GM18858 (cell line): Measurements from ENCODE around the gene CAB39.

Source experiments
- ATAC-seq: cut with Tn5 transposase; IDR thresholded peaks from one replicate; pipeline ENCODE4 v1.9.1; 2021; ENCODE audit not compliant: unreplicated experiment

The CAB39 gene

GRCh38 chr2:230748087-230748486 is 35.4 kb downstream of the CAB39 start:
- no peak for ATAC-seq

- ATAC-seq, result no peak
Observed at GRCh38 chr2:230749111-230749510, 36.5 kb downstream of the CAB39 start.

DNA sequence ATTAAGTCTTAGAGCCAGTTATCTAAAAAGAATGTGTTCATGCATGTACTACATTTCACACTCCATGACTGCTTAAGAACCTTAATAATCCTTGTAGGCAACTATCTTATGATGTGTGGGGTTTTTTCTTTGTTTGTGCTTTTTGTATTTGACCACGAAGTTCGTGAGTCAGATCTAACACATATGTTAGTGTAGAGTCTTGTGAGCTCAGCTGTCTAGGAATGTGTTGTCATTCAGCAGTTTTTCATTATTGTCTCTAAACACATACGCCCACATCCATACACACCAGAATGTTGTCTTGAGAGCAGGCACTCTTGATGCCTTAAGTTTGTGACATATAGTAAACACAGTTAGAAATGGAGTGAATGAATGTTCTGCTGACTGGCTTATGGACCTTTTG is 38.4 kb downstream of the CAB39 start:
- peak; percentile 62 for ATAC-seq

GRCh38 chr2:230754200-230754599 is 41.6 kb downstream of the CAB39 start:
- ATAC-seq, result no peak

GRCh38 chr2:230757476-230757875 is 44.8 kb downstream of the CAB39 start:
- no peak for ATAC-seq

GRCh38 chr2:230758566-230759480 is 46.2 kb downstream of the CAB39 start:
- ATAC-seq, result no peak

DNA sequence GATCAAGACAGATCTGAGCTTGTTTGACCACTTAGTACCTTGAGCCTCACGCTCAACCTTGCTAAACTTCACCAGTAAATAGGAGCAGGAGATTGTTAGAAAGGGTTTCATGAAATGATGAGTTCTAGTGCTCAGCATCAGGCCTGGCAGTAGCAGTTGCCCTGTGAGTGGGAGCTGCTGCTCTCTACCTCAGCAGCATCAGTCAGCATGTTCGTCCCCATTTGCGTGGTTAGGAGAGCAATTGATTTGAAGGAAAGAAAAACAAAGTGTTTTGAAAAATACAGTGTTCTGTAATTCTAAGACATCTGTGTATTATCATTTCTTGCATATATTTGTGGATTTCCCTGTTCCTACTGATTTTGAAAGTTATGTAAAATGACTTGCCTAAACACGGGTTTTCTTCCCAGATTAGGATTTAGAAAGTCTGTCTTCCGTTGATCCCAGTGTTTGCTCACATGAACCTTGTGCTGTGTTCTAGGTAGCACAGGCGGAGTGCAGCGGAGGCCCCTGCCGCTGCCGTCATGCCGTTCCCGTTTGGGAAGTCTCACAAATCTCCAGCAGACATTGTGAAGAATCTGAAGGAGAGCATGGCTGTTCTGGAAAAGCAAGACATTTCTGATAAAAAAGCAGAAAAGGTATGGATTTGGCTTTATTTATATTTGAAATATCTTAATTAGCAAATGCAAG is 47.0 kb downstream of the CAB39 start:
- ATAC-seq, result no peak

DNA sequence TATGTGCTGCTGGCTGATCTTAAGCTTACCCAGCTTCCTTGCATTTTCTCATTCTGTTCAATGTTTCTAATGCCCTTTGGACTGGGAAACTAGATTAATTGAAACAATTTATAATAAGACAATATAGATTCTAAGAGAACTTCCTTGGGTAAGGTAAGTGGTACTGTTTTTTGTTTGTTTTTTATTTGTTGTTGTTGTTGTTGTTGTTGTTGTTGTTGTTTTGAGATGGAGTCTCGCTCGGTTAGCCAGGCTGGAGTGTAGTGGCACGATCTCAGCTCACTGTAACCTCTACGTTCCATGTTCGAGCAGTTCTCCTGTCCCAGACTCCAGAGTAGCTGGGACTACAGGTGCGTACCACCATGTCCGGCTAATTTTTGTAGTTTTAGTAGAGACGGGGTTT is 49.1 kb downstream of the CAB39 start:
- no peak for ATAC-seq

DNA sequence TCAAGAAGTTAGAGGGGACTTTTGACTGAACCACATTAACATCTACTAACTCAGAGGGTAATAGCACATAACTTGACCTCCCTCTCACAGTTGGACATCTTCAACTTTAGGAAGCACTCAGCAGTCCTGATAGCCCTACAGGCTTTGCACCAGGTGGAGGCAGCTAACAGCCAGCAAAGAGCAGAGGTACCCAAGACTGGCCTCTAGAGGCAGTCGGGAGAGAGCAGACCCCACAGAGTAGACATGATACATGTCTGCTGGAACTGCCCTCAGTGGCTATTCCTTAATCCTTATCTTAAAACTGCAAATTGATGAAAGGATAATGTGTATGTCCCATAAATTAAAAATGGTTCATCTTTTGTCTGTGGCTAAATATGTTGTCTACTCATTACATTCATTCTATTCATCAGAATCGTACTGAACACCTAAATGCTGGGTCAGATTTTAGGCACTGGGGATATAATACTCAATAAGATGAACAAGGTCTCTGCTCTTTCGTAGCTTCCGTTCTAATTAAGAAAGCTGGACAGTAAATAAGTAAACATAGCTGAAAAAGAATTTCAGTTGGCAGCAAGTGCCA is 49.8 kb downstream of the CAB39 start:
- ATAC-seq, result peak; percentile 63

DNA sequence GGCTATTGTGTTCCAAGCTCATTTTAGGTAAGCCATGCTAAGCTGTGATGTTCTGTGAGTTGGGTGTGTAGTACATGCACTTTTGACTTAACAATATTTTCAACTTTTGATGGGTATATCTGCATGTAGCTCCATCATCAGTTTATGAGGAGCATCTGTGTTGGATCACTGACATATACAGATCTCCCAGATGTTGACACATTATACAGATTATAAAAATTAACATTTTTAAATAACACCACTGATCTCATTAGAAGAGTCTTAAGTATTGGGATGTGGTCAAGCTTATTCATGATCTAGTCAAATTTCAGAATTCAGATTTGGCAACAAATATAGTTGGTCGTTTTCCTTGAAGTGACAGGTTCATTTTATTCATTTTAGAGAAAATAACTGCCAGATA is 51.7 kb downstream of the CAB39 start:
- no peak for ATAC-seq

DNA sequence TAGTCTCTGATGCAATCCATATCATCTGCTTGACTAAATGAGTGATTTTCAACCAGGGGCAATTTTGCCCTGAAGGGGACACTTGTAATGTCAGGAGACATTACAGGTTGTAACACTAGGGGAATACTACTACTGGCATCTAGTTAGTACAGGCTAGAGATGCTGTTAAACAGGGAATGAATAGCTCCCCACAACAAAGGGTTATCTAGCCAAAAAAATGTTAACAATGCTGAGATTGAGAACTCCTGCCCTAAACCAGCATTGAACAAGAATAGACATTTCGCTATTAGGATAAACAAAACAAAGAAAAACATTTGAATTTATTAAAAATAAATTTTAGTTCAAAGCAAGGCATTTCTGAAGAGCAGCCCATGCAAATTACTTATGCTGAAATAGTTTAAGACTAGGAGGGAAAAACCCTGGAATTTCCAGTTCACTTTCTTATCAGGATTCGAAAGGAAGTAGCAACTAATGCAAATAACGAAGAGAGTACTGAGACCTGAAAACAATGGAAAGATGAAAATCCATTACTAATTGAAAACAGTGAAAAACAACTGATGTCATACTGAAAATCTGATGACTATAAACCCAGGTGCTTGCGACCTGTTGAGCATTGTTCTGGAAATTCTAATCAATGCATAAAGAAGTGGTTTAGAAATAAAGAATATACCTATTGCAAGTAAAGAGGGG is 53.1 kb downstream of the CAB39 start:
- ATAC-seq, result no peak

GRCh38 chr2:230767862-230768388 is 55.3 kb downstream of the CAB39 start:
- no peak for ATAC-seq

GRCh38 chr2:230770804-230771203 is 58.2 kb downstream of the CAB39 start:
- no peak for ATAC-seq

DNA sequence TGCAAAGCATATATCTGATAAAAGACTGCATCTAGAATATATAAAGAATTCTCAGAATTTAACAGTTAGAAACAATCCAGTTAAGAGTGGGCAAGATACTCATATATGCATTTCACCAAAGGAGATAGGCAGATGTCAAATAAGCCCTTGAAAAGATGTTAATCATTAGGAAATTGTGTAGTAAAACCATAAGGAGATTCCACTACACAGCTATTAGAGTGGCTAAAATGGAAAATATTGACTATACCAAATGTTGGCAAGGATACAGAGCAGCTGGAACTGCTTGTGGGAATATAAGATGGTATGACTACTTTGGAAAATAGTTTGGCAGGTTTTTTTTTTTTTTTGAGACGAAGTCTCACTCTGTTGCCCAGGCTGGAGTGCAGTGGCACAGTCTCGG is 59.5 kb downstream of the CAB39 start:
- ATAC-seq, result no peak

GRCh38 chr2:230773039-230773773 is 60.6 kb downstream of the CAB39 start:
- no peak for ATAC-seq

DNA sequence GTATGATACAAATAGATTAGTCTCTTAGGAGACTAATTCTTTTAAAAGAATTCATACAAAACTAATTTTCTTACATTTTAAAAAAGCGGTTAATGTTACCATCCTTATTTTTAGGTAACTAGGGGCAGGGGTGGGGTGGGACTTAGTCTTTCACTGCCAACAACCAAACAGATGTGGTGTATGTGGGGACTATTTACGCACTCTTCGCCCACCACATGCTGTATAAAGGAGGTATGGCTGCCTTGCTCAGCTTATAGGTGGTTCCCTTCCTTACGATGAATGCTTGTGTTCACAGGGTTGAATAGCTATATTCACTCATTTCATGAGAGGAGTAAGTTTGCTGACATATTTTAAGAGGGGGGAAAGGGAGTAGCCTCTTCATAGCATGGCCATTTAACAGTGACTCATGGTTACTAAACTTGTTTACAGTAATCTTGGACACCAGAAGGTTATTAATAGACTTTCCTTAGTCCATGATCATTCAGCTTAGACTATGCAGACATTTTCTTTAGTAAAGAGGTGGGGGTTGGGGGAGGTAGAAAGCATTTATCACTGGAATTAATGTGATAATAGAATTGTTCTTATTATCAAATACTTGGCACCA is 61.8 kb downstream of the CAB39 start:
- no peak for ATAC-seq

DNA sequence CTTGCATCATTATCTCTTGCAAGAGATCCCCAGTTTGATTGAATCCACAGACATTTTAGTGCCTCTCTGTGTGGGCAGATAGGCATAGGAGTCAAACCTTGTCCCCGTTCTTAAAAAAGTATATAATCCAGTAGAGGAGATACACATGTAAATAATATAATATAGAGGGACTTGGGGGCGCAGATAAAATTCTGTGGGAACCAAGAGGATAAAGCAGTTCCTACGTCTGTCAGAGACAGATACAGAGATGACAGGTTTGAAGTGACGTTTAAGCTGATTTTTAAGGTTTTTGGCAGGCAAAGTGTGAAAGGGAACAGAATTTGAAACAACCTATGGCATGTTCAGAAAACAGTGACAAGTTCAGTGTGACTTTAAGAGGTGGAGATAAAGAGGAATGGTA is 63.1 kb downstream of the CAB39 start:
- no peak for ATAC-seq

- ATAC-seq, result no peak
Observed at GRCh38 chr2:230777721-230778120, 65.1 kb downstream of the CAB39 start.

DNA sequence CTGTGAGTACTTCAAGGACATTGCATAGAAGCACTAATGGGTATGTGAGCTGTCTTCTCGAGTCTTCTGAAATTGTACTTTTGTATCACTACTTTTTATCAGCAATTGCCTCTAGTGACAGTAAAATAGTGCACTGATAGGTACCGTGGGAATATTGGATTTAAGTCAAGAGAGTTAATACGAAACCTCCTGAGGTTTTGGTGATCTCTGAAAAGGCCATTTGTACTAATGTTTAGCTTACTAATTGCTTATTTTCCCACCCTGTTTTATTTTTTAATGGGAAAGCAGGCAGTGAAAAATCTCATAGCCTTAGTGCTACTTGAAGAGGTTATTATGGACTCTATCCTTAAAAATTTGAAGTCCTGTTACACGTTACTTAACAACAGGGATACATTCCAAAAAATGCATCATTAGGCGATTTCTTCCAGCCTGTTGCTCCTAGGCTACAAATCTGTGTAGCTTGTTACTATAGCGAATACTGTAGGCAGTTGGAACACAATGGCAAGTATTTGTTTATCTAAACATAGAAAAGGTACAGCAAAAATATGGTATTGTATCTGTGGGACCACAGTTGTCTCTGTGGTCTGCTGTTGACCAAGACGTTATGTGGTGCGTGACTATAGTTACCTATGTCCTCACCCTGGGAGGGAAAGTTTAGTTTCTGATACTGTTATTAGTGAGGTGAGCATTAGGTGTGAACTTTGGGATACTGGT is 65.9 kb downstream of the CAB39 start:
- peak; percentile 56 for ATAC-seq
